ENCODE measurements around the gene ZC2HC1B.

The ZC2HC1B gene

GRCh38 chr6:143955971-143956370 is 91.7 kb downstream of the ZC2HC1B start:
- H3K4me3 ChIP-seq (ENCODE audit: low read depth, low read length), result no peak overlapping the region
- no peak for DNase-seq (ENCODE audit: low read depth)

DNA sequence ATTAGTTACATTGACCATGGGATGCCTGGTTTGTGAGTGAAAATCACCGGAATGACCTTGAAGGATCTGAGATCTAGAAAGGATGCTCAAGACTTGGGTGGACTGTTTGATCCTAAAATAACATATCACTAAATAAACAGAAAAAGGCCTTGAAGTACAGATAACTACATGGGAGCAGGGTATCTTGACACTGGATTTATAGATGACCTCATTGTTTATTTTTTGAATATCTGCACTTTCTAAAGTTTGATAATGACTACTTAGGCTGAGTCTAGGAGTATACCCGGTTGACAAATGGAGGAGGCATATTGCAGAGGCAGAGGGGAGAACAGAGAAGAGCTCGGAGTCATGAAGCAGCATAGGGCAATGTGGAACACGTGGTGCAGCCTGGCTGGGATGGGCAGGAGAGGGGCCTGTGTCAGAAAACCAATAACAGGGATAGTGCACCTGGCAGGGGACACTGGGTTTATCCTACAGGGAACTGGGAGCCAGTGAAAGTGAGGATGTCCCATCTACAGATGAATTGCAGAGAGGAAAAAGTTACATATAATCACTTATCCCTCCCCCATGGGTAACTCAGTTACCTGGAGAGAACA is 93.5 kb downstream of the ZC2HC1B start:
- DNase-seq (ENCODE audit: low read depth), result no peak
- no peak overlapping the region for H3K4me3 ChIP-seq (ENCODE audit: low read depth, low read length)

- H3K4me3 ChIP-seq (ENCODE audit: low read depth, low read length), result no peak overlapping the region
- DNase-seq (ENCODE audit: low read depth), result no peak
Observed at GRCh38 chr6:143958839-143959399, 94.6 kb downstream of the ZC2HC1B start.

DNA sequence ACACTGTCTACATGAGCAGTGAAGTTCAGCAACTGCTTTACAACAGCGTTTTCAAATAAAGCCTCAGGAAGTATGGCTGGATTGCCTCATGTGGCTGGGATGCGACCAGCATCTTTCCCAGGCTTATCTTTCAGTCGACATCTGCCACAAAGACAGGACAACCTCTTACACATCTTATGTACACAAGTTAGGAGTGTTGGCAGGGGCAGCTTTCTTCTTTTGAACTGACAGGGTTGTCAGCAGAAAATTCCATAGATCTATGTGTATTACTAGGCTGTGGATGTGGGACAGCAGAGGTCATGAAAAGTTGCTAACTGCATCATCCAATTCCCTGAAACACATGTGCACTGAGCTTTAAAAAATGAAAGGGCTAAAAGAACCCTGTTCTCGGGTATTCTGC is 95.7 kb downstream of the ZC2HC1B start:
- no peak overlapping the region for H3K4me3 ChIP-seq (ENCODE audit: low read depth, low read length)
- no peak for DNase-seq (ENCODE audit: low read depth)

DNA sequence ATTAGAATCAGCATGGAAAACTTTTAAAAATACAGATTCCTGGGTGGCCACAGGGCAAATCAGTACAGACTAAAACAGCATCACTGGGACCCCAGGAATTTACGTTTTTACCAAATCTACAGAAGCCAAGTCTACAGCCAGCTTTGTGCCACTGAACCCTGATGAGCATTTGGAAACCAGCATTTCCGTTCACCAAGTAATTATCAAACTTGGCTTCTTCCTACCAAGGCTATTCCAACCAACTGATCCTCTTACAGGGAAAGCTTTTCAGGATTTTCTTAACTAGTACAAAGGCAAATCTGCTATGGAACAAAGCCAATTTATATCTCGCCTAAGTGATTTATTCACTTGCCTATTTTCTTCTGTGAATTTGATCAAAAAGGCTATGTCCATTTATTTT is 96.8 kb downstream of the ZC2HC1B start:
- no peak for DNase-seq (ENCODE audit: low read depth)
- H3K4me3 ChIP-seq (ENCODE audit: low read depth, low read length), result no peak overlapping the region

GRCh38 chr6:143961886-143962878 is 97.9 kb downstream of the ZC2HC1B start:
- no peak overlapping the region for H3K4me3 ChIP-seq (ENCODE audit: low read depth, low read length)

DNA sequence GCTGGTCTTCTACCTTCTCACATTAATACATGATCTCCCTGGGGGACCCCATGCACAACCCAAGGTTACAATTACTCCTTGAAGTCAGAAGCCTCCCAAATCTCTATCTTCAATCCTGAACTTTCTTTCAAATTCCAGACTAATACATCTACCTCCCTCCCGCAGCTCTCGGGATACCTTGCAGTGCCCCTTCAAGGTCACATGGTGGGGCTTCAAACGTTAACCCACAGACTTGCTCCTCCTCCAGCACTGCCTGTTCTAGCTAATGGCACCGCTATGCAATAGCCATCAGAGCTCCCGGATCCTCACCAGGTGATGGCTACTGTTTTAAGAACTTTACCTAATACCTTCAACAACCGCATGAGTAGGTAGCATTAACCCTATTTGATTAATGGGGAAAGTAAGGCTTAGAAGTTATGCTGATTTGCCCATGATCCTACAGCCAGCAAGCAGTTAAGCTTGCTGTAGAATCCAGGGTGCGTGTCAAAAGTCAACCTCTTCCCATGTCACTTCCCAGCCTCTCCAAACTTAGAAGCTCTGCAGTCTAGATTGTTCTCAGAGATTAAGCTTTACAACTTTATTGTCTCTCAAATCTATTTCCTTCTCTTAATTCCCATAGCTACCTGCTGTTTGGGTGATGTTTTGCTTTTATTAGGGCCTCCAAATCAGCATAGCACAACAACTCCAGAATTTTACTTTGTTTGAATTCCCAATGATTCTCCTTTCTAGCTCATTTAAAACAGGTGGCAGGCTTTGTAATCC is 99.1 kb downstream of the ZC2HC1B start:
- DNase-seq (ENCODE audit: low read depth), result no peak
- H3K4me3 ChIP-seq (ENCODE audit: low read depth, low read length), result no peak overlapping the region

More at GRCh38 chr6:143961886-143962878, 97.9 kb downstream of the ZC2HC1B start:
- no peak for DNase-seq (ENCODE audit: low read depth)

DNA sequence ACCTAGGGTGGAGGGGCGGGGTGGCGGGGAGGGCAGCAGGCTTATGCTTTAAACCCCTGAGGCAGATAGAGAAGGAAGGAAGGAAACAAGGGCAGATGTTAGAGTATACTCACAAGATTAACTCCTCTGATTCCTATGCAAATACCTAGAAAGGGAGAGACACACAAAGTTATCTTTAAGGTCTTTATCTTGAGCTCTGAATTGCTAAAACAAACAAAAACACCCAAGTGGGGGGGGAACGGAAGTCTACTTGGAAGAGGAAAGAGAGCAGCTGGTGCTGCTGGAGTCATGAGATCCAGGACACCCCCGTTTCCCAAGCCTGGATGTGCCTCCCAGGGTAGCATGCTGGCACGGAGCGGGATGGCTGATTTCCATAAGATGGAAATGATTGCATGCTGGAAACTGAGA is 100.4 kb downstream of the ZC2HC1B start:
- DNase-seq (ENCODE audit: low read depth), result no peak
- H3K4me3 ChIP-seq (ENCODE audit: low read depth, low read length), result no peak overlapping the region

DNA sequence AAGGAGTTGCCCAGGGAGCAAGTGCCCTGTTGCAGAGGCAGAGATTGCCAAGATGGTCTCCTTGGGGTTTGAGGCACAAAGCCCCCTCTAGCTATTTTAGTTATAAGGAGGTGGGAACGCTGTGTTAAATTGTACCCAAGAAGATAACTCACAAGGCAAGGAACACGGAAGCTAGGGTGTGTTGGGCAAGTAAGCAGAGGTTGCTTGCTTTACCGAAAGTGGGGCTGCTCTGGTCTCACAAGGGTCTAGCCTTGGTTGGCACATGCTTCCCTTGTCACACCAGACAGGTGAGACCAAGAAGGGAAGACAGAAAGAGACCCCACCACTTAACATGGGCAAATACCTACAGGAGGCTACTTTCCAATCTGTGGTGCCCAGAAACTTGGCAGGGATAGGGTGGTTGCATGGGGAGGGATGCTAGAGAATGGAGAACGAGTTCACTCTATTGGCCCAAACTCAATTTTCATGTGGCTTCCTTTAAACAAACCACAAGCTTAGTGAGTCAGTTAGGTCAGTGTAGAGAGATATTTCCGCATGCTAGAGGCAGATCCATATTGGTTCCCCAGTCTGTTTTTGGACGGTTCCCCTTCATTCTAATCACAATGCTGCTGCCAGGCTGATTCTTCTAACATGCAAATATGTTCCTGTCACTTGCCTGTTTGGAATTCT is 101.4 kb downstream of the ZC2HC1B start:
- H3K4me3 ChIP-seq (ENCODE audit: low read depth, low read length), result no peak overlapping the region
- DNase-seq (ENCODE audit: low read depth), result no peak

- H3K4me3 ChIP-seq (ENCODE audit: low read depth, low read length), result no peak overlapping the region
- no peak for DNase-seq (ENCODE audit: low read depth)
Observed at GRCh38 chr6:143966312-143966711, 102.0 kb downstream of the ZC2HC1B start.

DNA sequence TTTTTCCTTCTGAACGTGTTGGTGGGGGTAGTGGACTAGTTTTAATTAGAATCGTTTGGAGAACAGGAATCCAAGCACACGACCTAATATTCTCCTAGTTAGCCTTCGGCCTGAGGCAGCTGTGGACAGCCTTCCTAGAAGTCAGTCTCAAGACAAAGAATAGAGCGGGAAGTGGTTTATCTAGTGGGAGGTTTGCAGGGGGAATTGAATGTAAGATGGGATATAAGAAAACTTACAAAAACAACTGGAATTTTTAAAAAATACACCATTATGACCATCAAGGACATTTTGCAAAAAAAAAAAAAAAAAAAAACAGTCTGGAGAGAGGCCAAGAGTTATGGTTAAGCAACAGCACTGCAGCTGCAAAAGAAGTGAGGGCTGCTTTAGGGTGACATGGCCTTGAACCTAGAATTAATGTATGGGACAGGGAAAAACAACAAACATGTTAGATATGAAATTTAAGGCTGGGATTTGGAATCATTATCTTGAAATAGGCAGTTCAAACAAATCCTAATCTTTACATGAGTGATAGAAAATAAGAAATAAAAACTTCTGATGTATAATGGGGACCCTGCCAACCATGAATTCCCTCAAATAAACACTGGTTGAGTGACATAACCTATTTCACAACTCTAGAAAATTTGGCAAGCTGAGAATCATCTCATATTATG is 103.6 kb downstream of the ZC2HC1B start:
- no peak overlapping the region for H3K4me3 ChIP-seq (ENCODE audit: low read depth, low read length)
- DNase-seq (ENCODE audit: low read depth), result no peak

DNA sequence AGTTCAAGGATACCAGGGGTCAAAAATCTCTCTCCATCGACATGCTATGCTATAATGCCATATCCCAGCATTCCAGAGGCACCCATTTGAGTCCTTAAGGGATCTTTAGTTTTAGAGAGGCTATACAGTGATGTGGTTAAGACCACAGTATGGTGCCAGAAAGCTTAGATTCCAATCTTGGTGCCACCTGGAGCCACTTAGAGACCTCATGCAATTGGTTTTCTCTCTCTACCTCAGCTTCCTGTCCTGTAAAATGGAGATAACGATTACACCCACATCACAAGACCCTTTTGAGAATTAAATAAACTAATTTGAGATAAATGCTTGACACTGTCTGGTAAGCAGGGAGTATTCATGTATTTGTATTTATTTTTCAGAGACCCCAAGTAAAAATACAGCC is 104.8 kb downstream of the ZC2HC1B start:
- no peak overlapping the region for H3K4me3 ChIP-seq (ENCODE audit: low read depth, low read length)
- DNase-seq (ENCODE audit: low read depth), result no peak

DNA sequence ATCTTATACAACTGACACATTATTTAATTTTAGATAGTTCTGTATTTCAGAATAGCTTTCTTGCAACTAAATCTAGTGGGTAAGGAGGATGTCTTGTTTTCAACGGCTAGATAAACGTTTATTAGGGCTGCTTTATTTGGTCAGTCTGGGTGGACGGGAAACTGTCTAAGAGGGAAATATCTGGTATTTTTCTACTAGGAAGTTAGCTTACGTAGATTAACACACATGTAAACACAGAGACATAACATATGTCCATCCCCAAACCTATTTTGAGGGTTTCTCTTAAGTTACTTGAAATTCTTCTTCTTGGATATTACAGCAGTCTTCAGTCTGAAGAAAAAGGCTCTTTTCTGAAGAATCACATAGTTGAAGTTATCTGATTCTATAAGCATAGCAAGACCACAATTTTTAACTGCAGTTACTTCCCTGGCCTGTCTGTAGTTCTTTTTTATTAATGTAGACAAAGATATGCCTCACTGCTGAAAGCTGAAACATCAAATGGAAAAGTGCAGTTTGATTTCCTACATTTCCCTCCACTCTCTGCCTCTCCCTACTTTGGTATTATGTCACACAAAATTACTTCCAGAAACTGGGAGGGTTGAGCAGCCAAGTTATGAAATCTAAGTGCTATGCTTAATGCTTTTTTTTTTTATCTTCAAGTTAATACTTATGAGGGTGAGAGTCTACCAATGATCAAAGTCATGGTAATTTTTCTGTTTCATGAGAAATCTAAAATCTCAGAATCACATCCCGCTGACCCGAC is 106.4 kb downstream of the ZC2HC1B start:
- DNase-seq (ENCODE audit: low read depth), result no peak
- H3K4me3 ChIP-seq (ENCODE audit: low read depth, low read length), result no peak overlapping the region

DNA sequence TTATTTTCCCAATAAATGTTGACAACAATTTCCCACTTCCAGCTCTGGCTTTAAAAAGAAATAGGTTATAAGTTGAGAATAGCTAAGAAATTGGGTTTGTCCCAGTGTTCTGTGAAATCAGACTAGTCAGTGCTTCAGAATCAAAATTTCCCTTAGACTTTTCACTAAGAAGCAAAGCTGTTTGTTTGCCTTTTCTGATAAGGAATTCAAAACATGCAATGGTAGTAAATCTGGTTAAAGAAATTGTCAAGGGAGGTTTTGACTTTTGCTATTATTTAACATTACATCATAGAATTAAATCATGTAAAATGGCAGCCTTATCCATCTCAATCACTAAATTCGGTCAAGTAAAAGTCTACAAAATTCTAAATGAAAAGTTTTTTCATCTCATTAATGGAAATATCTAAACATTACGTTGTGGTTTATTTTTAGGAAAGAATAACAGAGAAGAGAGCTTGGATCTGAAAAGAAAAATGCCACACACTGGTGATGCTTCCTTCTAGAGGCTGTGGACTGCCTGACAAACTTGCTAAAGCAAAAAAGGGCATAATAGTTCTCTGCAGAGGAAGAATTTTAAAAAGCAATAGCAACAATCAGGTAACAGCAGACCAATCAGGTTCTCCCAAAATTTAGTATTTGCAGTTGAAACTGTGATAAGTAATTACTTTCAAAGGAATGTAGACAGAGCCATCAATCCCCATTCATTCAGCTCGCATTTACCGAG is 107.4 kb downstream of the ZC2HC1B start:
- H3K4me3 ChIP-seq (ENCODE audit: low read depth, low read length), result no peak overlapping the region

DNA sequence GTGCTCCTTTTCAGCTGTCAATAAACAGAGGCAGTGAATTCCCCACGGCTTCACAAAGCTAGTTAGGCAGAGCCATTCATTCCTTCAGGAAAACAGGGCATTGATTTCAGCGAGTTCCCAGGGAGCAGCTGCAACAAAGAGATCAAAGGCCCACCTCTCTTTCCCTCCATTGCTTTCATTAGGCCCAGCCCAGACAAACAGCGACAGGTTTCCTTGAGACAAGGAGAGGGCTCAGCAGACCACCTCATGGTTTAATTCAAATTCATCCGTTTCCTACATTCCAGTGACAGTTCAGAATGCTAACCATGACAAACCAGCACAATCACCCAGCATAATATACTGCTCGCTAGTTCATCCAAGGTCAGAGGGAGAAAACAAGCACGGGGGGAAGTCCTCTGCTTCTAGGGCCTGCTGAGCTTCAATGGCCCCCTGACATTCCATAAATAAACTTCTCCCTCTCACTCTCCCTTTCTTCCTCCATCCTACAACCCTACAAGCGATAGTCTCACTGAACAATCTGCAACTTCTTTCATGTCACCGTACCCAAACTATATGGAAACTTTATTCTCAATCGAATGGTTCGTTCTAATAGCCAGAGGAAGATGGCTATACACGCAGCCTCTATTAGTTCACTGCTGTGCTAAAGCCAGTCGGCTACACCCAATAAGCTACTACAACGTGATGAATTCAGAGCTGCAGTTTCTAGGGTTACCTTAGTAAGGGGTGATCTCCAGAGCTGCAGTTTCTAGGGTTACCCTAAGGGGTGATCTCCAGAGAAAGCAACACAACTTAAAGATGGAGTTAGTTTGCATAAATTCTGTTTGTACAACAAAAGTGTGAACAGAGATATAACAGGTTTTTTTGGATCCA is 109.1 kb downstream of the ZC2HC1B start:
- DNase-seq (ENCODE audit: low read depth), result no peak
- no peak overlapping the region for H3K4me3 ChIP-seq (ENCODE audit: low read depth, low read length)

More for the DNA sequence above, 107.4 kb downstream of the ZC2HC1B start:
- DNase-seq (ENCODE audit: low read depth), result no peak

- H3K4me3 ChIP-seq (ENCODE audit: low read depth, low read length), result no peak overlapping the region
- no peak for DNase-seq (ENCODE audit: low read depth)
Observed at GRCh38 chr6:143974089-143974488, 109.8 kb downstream of the ZC2HC1B start.

Measured in skeletal muscle cell (primary cell).